Retinal pigment epithelial cell (primary cell): ENCODE results near the gene GPATCH2.

Source experiments
- DNase-seq: peaks from one replicate; pipeline ENCODE4 v3.0.0-alpha.2; 2010; ENCODE audit warnings: low read depth
- H3K4me3 ChIP-seq: 2 replicates; pipeline ENCODE4 v1.5.1; 2011; ENCODE audit warnings: mild to moderate bottlenecking, low read length, control low read depth, moderate library complexity
- CTCF ChIP-seq: conservative IDR thresholded peaks from 2 replicates; pipeline ENCODE4 v1.5.1; 2011; ENCODE audit warnings: low read depth, low read length, control low read depth, inconsistent platforms

The GPATCH2 gene

GRCh38 chr1:217379336-217379735, 251.6 kb downstream of the GPATCH2 start:
- no peak overlapping the region for H3K4me3 ChIP-seq
- no peak for TF ChIP-seq CTCF
- DNase-seq = no peak
